ENCODE results near the gene ADAT3. TPM values are rescaled to one million over a fixed set of nuclear protein-coding genes. Genes with fewer than 3 reads are reported as not detected.
A peak's percentile ranks its signal among the peaks of the same experiment; 100 is the strongest.
"Not testable (repeated sequence)": the region's sequence is repeated elsewhere in the genome, so short reads cannot be mapped to it uniquely, and the experiment has no call there.

The ADAT3 gene
- polyA plus RNA-seq, 10 donors: 1.0 to 2.5 (median 1.9) TPM

- no peak for DNase-seq
Measured at GRCh38 chr19:1865172-1866010, 39.8 kb upstream of the ADAT3 start.

DNA sequence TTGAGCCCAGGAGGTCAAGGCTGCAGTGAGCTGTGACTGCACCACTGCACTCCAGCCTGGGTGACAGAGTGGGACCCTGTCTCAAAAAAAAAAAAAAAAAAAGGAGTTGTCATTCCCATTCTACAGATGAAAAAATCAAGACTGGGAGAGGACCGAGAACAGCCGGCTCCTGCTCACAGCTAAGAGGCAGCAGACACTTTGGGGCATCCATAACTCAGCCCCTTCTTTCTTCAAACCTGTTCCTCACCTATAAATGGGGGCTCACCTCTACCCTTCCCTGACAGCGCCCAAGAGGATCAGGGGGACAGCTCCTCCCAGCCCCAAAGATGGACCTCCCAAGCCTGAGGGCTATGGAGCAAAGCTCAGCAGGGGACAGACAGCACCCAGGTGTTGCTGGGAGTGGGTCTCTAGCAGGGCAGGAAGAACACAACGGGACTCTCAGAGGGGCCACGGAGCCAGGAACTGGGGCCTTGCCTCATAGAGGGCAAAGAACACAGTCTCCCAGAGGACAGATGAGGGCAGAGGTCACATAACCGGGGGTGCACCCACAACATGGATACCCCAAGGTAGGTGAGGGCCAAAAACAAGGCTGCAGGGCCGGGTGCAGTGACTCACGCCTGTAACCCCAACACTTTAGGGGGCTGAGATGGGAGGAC is 38.4 kb upstream of the ADAT3 start:
- no peak for DNase-seq

DNA sequence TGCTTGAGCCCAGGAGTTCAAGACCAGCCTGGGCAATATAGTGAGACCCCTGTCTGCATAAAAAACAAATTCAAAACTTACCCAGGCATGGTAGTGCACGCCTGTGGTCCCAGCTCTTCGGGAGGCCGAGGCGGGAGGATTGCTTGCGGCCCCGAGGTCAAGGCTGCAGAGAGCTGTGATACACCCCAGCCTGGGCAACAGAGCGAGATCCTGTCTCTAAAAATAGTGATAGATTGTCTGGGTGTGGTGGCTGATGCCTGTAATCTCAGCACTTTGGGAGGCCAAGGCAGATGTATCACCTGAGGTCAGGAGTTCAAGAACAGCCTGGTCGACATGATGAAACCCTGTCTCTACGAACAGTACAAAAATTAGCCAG is 37.9 kb upstream of the ADAT3 start:
- no peak for DNase-seq

DNA sequence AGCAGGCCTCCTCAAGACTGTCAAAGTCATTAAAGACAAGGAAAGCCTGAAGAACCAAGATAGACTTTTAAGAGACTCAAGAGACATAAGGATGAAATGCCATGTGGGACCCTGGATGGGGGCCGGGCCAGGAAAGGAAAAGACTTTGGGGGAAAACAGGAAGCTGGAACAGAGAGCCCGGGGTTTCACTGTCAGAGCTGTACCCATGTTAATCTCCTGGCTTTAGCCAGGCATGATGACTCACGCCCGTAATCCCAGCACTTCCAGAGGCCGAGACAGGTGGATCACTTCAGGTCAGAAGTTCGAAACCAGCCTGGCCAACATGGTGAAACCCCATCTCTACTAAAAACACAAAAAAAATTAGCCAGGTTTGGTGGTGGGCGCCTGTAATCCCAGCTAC is 36.2 kb upstream of the ADAT3 start:
- no peak for DNase-seq

GRCh38 chr19:1871140-1871597 is 34.0 kb upstream of the ADAT3 start:
- no peak for DNase-seq

- DNase-seq: no peak
Measured at GRCh38 chr19:1871630-1872029, 33.6 kb upstream of the ADAT3 start.

GRCh38 chr19:1872807-1873523 is 32.2 kb upstream of the ADAT3 start:
- no peak for DNase-seq

DNA sequence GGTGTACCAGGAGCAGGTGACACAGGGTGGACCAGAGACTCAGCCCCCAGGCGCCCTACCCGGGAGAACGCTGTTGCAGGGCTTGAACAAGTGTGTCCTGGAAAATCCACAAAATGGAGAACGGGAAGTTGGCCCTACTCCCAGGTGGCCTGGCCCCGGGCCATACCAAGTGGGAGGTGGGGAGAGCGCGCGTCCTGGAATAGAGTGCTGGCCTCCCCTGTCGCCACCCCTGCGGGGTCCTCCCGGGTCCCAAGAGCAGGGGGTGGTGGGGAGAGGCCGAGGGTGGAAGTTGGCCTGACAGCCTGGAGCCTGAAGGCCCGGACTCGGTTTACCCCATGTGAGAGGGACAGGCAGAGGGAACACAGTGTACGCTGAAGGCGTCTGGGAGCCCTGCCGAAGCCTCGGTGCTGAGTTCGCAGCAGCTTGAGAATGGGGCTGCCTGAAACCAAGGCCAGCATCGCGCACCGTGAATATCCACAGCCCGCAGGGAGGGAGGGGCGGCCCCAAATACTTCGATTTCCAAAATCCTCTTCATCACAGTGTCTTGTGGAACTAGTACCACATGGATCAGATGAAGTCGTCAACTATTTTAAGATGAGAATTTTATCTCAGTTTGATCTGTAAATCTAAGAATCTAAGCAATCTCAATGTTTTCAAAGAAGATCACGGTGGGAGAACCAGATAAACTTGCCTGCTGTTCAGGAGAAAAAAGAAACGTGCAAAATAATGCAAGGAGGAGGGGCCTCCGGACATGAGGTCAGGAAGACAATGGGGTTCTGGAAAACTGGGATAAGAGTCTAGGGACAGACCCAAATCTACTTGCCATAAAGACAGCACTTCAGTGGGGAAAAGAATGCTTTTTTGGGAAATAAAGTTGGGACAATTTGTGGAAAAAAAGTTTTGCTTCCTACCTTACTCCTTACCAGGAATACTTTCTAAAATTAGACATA is 31.4 kb upstream of the ADAT3 start:
- DNase-seq: no peak

DNA sequence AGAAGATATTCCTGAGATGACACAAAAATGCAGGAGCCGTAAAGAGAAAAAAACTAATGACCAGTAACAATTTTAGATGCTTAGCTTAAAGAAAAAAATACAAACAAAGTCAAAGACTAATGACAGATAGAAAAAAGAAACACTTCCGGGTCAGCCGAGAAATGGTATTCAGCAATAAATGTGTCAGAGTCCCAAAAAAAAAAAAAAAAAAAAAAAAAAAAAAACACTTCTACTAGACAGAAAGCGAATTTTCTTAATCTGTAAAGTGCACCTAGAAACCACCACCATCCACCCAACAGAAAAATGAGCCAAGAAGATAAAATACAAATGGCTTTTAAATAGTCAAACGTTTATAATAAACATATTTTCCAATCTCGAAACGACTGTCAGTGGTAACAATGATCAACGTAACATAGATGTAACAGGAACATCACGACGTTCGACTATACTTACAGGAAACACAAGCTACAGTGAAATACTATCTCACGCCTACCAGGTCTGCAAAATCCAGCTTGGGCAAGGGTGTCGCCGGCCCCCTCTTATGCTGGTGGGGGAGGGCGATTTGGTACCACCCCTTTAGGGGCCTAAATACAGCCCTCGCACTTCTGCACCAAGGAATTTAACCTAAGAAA is 30.5 kb upstream of the ADAT3 start:
- peak in 1 of 3 donors; percentile 30 for DNase-seq

GRCh38 chr19:1875265-1875645 is 29.9 kb upstream of the ADAT3 start:
- peak in 1 of 3 donors; percentile 18 for DNase-seq

DNA sequence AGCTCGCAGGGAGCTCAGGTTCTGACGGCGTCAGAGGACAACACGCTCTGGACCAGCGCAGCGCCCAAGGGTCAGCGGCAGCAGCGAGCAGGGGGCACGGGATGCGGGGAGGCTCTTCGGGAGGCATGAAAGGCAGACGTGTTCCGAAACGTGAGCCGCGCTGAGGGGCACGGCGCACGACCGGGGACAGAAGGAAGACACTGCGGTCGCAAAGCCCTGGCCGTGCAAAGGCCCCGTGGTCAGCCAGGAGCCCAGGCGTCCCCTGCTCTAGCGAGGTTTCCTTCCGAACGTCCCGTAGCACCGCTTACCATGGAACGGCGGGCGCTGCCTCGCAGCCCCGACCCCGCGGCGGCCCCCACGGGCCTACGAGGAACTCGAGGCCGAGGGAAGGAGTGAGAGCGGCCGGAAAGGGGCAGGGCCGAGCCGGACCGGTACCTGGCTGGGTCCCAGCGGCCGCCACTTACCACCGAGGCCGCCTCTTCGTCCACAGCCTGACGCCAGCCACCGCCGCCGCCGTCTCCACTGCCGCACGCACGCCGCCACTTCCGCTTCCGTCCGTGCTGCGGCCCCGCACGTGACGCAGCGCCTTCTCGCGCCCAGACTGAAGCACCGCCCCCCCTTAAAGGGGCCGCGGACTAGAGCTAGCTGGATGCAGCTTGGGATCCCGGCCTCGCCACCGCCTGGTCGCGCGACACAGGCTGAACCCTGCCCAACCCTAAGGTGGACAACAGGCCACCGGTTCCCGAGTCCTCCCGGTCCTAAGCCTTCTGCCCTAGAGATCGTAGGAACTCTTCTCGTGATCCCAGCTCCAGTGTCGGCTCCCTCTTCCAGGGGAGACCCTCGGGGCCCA is 29.3 kb upstream of the ADAT3 start:
- peak; percentile 91 to 97 (median 95) for DNase-seq

DNA sequence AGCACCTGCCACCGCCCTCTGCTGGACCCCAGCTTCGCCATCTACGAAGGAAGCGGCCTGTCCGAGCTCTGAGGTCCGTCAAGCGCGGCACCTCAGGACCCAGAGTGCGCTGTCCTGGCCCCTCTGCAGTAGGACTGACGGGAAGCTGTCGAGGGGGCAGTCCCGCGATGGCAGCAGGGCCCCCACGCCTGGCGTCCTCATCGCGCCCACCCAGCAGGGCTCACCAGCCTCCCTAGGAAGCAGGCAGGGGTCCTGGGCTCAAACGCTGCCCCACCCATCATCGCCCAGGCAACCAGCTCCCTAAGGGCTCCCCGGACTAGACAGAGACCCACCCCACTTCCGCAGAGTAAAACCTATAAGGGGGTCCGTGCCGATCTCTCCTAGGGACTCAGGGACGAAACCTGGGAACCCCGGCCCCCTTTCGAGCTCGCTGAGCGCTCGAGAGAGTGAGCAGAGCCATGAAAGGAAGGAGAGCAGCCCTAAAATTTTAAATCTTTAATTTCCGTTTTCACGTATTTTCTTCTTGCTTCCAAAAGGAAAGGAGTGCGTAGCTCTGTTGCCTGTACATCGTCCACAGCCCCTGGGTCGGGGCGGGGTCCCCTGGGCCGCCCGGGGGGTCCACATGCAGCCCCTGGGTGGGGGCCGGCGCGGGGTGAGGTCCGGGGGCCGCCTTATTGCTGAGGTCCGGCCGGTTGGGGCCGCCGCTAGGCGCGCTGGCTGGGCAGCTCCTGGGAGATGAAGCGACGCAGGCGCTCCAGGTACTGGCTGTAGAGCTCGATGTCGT is 28.5 kb upstream of the ADAT3 start:
- peak in 1 of 3 donors; percentile 68 for DNase-seq

- DNase-seq: not testable (repeated sequence)
Measured at GRCh38 chr19:1877280-1877660, 27.9 kb upstream of the ADAT3 start.

DNA sequence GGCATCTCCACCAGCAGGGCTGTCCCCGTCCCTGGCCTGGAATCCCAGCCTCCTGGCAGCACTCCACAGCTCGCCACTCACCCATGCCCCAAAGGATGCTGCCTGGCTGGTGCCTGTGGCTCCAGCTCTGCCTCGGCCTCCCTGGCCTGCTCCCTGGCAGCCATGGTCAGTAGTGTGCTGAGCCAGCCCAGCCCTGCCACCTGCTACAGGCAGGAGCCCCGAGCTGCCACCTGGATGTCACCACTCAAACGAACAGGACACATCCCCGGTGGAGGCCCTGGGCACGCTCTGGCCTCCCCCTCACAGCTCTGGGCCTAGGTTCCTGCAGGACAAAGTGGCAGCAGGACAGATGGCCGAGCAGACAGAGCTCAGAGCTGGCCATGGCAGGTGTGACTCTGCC is 26.6 kb upstream of the ADAT3 start:
- not testable (repeated sequence) for DNase-seq

DNA sequence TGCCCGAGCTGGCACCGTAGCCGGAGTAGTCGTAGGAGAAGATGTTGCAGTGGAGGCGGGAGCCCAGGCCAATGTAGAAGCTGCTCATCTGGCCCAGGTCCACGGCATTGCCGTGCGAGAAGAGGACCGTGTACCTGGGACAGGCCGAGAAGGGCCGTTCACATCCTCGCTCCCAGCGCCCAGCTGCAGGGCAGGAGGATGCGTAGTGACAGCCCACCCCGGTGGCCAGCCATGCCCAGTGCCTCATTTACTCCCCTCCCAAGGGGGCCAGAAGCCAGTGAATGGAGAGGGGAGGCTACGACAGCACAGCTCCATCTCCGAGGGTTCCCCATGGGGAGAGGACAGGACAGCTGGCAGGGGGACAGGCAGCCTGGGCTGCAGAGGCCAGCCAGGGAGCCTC is 25.2 kb upstream of the ADAT3 start:
- DNase-seq: not testable (repeated sequence)

DNA sequence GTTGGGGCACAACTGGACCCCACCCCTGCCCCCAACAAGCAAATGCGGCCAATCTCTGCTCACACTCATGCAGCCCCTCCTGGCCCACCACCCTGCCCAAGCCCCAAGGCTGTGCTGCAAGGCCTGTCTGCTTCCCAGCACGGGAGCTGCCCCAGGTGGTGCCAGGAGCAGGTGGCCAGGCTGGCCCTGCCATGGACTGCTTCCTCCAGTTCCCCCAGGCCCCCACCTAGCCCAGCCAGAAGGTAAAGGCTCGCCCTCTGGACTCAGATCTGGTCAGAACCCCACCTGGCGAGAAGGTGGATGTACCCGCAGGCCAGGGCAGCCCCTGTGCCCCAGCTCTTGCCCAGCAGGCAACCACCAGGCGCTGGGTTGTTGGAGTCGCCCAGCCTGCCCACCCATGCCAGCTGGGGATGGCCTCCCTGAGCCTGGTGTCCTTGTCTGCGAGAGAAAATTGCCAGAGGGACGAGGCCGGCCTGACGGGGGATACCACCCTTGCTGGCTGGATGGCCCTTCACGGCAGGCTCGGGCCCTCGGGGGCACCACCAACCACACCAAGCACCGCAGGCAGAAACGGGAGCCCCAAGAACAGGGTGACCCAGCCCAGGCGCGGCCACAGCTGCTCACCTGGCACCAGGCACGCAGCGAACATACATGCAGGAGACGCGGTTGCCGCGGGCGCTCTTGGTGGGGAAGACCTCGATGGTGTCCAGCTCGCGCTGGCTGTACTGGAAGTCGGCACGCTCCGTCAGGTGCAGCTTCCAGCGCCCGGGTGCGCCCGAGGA is 24.4 kb upstream of the ADAT3 start:
- no peak for DNase-seq

- not testable (repeated sequence) for DNase-seq
Measured at GRCh38 chr19:1881393-1882088, 23.7 kb upstream of the ADAT3 start.
